8988T (cell line): ENCODE measurements around the gene ADARB2.

ENCODE experiments used
- DNase-seq: peaks from one replicate; pipeline ENCODE4 v3.0.0; 2011

ADARB2 gene

DNA sequence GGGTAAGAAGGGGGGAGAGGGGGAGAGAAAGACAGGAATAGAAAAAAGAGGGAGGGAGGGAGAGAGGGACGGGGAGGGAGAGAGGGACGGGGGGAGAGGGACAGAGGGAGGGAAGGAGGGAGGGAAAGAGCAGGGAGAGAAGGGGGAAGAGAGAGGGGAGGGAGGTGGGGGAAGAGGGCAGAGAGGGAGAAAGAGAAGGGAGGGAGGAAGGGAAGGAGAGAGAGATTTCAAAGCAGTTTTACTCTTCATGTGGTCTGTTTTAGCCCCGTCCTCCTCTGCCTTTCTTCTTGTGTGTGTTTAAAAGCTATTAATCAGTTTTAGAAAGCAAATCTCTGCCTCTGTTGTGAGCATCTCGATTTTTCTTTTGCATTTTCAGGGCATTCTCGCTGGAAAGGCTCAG lies 444.2 kb downstream of the ADARB2 start:
- no peak for DNase-seq

DNA sequence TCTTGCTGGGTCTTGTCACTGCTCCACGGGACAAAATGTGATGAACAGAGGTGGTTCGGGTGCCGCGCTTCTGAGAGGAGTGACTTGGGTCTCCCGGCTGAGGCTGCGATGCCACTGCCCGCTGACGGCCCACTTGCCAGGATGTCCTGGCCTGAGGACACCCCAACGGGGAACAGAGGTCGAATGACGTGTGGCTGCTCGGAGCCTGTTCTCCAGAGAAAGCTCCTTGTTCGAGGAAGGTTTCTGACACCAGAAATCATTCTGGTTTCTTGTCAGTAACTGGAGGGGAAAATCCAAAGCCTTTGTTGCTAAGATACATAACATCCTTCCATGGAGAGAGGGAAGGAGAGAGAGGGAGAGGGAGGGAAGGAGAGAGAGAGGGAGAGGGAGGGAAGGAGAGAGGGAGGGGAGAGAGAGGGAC lies 444.7 kb downstream of the ADARB2 start:
- no peak for DNase-seq

DNA sequence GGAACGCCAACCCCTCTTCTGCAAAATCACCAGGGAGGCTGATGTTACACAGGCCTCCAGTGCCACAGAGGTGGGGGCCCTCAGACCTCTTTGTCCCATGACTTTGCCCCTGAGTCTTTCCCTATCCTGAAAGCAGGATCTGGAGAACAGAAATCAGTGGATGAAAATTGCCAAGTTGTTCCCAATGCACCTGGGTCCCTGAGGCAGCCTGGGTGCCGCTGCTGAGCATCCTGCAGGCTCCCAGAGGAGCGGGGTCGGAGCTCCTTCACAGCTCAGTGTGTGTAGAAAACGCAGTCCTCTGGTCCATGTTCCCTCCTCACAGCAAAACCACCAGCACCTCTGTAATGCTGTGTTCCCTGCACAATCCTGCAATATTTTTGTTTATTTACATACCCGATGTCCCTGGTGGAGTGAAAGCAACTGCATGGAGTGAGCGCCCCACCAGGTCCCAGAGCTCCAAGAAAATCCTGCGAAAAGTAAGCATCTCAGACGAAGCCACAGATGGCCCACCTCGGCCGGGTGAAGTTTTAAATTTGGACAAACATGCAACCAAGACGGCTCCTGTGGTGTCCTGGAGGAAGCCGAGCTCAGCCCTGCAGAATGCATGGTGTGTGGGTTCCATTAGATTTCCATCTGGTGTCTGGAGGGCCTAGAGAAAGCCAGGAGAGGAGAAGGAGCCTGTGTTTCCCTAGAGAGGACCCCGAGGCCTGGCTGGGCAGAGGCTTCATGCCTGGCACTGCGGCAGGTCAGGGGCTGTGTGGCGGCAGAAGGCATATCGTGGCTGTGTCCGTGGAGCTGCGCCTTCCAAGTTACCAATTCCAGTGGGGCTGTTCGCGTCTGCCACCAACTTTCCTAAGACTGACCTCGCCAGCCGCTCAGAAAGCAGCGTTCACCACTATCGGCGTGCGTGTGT lies 445.9 kb downstream of the ADARB2 start:
- no peak for DNase-seq

DNA sequence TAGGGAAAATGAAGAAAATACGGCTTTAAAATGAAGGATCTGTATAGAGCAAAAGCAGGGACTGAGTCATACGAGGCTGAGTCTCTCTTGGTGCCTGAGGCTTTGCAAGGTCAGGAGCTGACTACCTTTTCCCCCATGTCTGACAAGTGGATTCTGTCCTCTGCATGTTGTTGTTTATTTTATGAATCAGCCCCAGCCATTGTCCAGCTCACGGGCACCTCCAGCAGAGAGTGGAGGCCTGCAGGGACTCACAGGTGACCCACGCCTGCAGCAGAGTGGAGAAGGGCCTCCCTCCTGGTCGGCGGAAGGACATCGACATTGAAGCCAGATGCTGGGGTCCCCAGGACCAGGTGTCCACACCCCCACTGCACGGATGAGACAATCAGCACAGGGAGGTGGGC lies 447.3 kb downstream of the ADARB2 start:
- DNase-seq, result no peak

DNA sequence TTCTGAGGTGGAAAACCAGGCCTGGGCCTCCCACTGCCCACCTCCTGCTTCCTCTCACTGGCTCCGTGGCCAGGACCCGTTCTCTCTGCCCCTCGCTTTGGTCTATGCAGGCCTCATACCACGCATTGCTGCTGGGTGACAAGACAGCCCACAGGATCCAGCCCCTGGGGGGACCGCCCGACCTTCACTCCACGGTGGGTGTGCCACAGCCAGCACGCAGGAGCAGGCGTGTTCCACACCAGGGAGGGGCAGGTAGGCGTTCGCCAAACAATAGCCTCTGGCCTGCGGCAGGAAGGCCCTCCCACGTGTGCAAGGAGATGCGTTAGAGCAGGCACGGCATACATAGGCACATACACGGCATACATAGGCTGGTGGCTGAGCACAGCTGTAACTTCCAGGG lies 447.7 kb downstream of the ADARB2 start:
- DNase-seq, result no peak

DNA sequence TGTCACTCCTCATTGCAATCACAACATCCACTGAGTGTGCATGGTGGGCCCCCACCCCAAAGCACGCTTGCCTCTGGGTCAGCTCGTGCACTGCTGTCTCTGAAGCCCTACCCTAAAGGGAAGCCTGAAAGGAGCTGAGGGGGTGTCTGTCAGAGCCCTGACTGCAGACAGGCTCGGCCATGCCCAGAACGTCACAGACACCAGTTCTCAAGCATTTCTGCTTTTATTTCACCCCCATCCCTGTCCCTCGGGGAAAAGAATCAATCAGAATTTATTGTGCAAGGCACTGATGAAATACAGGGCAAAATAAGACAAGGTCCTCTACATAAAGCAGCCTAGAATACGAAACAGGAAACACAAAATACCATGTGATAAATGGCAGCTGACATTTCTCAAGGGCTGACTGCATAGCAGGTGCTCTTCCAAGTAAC lies 449.3 kb downstream of the ADARB2 start:
- no peak for DNase-seq

DNA sequence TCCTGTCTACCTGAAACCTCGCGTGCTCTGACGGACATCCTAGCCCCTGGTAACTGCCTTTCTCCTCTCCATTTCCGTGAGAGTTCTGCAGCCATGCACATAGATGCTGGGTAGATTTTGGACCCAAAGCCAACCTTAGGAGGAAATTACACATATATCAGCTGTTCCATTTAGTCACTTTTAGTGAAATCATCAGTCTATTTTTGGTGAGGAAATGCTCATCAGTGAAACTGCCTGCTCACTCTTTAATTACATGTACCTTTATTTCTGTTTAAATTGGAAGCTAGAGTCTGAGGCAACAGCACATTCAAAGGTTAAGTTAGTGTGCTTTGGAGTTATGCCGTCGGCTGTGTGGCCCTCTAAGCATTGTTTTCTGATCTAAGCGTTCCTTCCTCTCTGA lies 449.8 kb downstream of the ADARB2 start:
- DNase-seq, result no peak

DNA sequence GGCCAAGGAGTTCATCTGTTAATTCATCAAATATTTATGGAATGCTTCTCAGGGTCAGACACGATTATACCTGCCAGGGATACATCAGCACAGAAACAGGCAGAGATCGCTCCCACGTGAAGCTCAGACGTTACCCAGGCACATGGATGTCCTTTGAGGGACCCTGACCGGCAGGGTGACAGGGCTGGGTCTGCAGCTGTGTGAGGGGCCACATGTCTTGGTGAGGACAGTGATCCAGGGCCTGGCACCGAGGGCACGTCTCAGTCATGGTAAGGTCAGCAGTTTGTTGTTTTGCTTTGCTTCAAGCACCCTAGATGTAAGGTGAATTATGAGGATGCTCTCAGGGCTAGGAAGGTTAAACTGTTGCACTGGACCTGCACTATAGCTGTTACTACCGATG lies 453.2 kb downstream of the ADARB2 start:
- DNase-seq, result no peak

DNA sequence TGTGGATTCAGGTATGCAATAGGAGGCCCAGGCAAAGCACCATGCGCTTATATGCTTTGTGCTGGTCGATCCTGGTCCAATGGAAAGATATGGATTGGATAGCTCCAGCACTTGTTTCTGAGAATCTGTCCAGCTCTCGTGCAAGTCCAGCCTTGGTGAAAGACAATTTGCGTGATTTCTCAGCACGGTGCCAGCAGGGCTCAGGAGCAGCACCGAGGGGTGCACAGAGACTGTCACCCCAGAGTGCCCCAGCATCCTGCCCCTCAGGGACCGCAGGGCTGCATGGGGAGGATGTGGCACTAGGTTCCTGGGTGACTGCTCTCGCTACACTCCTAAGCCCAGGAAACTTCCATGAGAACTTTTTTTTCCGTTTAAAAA lies 455.9 kb downstream of the ADARB2 start:
- DNase-seq, result no peak

DNA sequence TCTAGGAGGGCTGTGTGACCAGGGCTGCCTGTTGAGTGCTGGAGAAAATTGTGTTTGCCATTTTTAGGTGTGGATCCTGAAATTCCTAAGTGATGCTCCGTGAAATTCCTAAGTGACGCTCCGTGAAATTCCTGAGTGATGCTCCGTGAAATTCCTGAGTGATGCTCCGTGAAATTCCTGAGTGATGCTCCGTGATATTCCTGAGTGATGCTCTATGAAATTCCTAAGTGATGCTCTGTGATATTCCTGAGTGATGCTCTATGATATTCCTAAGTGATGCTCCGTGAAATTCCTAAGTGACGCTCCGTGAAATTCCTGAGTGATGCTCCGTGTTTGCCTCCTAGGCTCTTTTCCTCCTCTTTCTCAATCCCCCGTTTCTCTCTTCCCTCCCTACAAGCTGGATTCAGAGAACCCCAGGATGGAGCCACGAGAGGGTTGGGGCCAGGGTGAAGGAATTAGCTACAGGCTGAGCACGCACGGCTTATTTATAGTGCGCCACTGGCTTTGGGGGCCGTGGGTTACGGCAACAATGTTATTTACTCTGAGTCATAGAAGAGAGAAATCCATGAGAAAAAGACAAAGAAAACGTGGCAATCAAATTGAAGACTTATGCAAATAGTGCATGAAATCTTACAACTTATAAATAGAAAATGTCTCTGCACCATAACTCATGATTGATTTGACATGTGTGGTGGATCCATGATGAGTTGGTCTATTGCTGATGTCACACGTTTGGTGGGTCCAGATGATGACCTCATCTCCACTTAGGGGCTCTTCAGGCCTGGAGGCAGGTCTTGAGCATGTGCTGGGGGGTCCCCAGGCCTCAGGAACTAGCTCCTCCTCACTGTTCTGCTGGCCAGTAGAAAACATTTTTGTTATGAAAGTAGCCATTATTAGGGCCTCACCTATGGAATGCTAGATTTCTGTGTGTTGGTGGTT lies 456.6 kb downstream of the ADARB2 start:
- DNase-seq, result no peak

DNA sequence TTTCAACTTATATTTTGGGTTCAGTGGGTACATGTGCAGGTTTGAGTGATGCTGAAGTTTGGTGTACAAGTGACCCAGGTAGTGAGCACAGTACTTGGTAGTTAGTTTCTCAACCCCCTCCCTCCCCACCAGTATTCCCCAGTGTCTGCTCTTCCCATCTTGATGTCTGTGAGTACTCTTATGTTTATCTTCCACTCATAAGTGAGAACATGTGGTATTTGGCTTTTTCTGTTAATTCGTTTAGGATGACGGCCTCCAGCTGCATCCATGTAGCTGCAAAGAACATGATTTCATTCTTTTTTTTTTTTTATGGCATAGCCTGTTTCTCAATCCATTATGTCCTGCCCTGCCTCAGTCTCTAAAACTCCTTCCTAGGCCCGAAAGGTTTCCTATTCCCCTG lies 459.0 kb downstream of the ADARB2 start:
- no peak for DNase-seq

DNA sequence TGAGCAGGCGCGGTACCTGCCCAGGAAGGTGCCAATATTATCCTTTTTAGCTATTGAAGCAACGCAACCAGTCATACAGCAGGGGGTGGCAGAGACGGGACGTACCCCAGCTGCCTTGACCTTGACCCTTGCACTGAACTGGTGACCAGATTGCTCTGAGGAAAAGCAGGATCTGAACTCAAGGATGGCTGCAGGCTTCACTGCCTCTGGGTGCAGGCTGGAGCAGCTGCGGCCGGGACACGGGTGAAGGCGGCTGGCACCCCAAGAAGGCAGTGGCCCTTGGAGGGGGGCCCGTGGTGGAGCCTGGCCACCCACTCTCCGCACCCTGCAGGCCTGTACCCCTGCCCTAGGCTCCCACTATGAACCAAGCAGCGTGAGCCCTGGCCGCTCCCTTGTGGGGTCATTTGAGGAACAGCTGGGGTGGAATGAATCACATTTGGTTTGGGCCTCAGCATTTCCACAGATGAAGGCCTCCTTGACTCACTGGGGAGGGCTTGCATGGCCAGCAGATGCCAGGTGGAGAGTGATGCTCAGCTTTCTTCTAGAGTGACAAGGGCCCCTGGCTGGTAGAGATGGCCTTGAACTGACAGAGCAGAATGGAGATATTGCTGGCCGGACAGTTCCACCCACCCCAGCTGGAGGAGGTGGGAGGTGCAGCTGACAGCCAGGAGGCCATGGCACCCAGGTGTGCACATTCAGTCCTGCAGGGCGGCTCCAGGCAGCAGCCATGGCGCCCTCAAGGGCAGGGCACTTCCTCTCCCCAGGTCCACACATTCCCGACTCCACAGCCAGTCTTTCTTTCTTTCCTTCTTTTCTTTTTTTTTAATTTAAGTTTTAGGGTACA lies 462.4 kb downstream of the ADARB2 start:
- no peak for DNase-seq

DNA sequence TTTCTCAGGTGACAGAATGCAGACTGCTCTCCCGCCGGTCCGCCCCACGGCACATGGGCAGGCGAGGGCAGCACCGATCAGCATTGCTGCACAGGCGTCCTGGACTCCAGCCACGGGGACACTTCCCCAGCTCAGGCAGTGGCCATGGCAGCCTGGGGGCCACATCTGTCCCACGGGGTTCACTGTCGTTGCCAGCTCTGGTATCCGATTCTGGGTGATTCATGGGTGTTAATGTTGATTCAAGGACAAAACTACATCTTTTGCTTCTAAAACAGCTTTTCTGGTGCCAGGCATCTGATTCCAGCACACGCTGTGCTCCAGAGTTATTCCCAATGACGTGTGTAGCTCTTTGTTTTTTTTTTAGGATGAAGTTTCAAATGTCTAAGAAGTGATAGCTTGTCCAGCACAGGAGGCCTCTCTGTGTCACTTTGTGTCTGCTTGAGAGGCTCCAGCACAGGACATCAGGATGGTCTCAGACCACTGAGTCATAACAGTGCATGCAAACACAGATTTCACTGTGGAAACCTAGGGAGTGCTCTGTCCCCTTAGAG lies 463.1 kb downstream of the ADARB2 start:
- DNase-seq, result no peak

DNA sequence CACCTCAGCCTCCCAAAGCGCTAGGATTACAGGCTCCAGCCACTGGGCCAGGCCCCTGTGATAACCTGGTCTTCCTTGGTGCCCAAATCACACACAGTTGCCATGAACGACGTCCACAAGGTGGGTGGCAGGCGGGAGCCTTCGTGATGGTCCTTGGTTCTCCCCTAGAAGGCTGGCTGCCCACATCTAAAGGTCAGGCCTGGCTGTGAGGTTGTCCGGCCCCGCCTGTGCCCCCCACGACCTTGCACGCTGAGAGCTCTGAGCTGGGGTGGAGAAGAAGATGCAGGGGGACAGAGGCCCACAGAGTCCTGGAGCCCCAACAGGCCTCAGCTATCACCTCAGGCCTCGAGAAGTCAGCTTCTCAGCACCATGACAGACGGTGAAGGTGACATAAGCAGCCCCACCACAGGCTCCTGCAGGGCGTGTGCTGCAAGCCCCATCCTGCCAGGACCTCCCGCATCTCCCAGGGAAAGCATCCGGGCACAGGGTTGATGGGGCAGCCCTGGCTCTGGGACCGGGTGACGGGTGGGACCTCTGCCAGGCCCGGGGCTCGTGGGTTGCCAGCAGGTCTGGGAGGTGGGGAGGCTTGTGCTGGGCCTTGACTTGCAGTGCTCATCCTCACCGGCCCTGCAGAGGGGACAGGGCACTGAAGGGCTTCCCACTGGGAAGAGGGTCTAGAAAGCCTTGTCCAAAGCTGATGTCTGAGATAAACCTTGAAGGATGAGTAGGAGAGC lies 463.8 kb downstream of the ADARB2 start:
- no peak for DNase-seq

DNA sequence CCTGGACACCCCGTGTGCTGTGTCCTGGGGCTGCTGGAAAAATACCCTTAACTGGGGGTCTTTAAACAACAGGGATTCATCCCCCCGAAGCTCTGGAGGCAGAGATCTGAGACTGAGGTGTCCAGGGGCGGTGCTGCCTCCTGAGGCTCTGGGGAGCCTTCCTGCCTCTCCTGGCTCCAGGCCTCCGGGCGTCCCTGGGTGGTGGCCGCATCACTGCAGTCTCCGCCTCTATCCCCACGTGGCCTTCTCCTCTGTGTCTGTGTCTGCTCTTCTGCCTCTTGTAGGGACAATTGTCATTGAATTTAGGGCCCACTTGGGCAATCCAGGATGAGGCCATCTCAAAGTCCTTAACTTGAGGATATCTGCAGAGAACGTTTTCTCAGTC lies 464.6 kb downstream of the ADARB2 start:
- no peak for DNase-seq

DNA sequence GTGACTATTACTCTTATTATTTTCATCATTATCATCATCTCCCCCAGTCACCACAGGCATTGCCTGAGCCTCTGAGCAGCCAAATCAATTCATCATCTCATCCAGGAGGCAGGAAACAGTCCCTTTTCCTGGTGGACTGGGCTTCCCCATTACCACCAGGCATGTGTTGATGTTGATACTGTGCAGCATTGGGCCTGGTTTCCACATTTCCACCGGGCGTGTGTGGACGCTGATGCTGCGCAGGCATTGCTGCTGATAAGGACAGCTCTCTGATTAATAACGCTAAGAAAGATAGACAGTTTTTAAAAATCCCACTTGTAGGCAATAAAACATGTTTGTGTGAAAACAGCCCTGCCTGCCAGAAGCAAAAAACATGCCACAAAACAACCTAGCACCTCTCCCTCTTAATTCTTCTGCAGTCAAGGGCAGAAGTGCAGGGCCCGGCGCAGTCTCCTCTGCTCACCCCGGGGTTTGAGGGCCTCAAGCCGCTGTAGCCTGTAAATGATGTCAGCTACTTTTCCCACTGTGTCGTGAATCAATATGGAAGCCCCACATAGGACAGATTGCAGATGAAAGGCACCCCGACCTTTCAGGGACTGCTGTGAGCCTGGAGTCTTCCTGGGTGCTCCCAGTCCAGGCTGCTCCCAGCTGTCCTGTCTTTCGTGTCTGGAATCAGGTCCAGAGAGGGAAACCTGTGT lies 465.1 kb downstream of the ADARB2 start:
- no peak for DNase-seq

DNA sequence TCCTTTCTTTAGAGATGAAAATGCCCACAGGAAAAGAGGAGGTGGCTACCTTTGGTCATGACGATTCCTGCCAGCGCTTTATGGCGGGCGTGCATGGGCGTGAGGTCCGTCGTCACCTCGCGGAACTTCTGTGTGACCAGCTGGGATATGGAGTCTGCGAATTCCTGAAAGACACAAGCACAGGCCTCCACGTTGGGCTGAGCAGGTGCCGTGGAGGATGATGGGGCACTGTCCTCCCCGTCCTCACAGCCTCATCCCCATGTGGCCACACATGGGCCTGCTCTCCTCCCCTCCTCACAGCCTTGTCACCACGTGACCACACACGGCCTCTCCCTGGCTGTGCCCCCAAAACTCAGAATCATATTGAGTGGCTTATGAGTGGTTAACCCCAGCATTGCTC lies 466.4 kb downstream of the ADARB2 start:
- no peak for DNase-seq

DNA sequence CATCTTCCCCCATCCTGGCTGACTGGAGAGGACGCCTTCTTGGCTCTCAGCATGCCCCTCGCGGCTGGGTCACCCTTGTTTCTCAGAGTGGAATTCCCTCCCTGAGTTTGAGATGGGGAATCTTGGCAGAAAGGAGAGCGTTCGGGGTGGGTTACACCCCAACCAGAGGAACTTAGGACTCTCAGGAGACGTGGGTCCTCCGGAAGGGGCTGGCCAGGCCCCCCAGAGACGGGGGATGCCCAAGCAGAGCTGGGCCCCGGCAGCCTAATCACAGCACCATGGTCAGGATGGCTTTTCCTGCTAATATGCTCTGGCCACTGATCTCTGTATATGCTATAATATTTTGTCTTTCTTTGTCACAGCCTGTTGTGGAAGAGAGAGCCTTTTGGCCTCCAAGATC lies 466.8 kb downstream of the ADARB2 start:
- DNase-seq, result no peak

DNA sequence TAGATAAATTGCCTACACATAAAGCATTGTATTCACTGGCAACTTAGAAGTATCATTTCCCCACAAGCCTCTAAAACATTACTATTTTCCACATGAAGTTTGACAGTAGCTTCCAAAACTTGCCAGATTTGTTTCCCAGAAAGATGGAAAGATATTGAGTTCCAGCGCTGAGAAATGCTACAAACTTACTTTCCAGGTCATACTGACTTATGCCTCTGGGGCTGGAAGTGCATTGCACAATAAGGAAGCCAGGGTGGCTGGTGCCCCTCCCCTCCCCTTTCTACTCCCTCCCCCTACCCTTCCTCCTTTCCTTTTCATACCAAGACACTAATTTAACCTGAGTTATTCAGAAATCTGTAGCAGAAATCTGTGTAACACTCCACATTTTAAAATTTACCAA lies 468.5 kb downstream of the ADARB2 start:
- no peak for DNase-seq

DNA sequence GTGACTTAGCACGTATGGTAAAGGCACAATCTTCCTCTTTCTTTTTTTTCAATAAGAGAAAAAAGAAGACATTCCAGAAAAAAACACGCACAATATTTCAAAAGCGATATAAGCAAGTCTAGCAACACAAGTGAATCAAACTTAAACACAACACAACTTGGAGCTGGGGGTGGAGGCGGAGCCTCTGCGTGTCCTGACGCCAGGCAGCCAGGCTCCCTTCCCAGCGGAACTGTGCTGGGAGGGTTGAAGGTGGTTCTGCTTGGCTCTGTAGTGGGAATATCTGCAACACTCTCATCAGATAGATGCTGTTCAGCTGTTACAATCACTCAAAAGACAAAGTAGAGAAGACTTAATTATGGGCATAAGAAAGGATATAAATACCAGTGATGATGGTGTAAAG lies 469.8 kb downstream of the ADARB2 start:
- no peak for DNase-seq

DNA sequence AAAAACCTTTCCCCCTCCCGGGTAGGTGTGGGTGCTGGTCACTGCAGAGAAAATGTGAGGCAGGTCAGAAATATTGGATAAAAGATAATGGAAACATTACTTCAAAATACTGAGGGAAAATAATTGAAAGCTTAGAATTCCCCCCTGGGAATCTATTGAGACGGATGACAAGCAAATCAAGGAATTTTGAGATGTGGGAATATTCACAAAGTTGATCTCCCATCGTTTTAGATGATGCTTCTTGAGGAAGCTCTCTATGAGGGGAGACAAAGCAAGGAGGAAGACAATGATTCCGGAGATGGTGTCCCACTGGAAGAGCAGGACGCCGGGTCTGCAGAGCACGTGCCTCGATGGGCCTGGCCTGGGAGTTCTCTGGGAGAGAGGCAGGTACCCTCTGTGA lies 470.2 kb downstream of the ADARB2 start:
- no peak for DNase-seq
